ENCODE data around the gene CRYL1.

CRYL1 gene, protein sequence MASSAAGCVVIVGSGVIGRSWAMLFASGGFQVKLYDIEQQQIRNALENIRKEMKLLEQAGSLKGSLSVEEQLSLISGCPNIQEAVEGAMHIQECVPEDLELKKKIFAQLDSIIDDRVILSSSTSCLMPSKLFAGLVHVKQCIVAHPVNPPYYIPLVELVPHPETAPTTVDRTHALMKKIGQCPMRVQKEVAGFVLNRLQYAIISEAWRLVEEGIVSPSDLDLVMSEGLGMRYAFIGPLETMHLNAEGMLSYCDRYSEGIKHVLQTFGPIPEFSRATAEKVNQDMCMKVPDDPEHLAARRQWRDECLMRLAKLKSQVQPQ

GRCh38 chr13:20525601-20526544 lies at the start of gene CRYL1:
Gene CRYL1 (minus strand): TSS chr13:20525857. CDS start chr13:20525794, 63 bp downstream.
- peaks cover 8 to 21% of the 10 kb centered on the region in 2 donors for H3K27me3 Mint-ChIP-seq
- no peaks in the 10 kb centered on the region for H3K9me3 Mint-ChIP-seq
- H3K4me1 Mint-ChIP-seq: peaks cover 9 to 22% of the 10 kb centered on the region in 2 donors
- H3K36me3 Mint-ChIP-seq: no peaks in the 10 kb centered on the region
- H3K27ac Mint-ChIP-seq: peak within 1 kb of the TSS; percentile 84
- peak; percentile 88 to 90 for ATAC-seq (replicated peaks)
- DNase-seq: peak; percentile 36
- peak within 1 kb of the TSS; percentile 82 to 86 for H3K4me3 Mint-ChIP-seq

DNA sequence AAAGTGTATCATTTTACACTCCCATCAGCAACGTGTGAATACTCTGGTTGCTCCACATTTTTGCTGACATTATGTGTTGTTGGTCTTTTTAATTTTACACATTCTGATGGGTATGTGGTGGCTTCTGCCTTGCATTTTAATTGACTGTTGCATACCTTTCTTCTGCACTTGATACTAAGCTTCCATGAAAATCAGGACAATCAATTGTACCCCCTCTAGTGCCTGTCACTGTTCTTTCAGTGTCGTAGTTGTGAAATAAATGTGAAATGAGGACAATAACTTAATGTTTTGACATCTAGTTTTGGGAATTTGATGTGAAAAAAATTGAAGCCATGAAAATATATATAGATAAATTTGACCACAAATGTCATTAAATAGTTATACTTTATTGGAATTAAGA lies 48.0 kb upstream of the CRYL1 start:
- Mint-ChIP-seq H3K9me3 (peaks cover 6 to 14% of the 10 kb centered on the region in 2 donors), H3K27ac (no peak overlapping the region), H3K4me3 (no peak overlapping the region), H3K36me3 (peaks cover 32 to 35% of the 10 kb centered on the region in 2 donors), H3K27me3 (no peaks in the 10 kb centered on the region), H3K4me1 (peaks cover 2 to 8% of the 10 kb centered on the region in 2 donors)
- no peak for DNase-seq
- ATAC-seq (replicated peaks): no peak

- Mint-ChIP-seq H3K9me3 (peaks cover 6 to 12% of the 10 kb centered on the region in 2 donors), H3K4me1 (peaks cover 2 to 8% of the 10 kb centered on the region in 2 donors), H3K27ac (no peak overlapping the region), H3K36me3 (peaks cover 30 to 31% of the 10 kb centered on the region in 2 donors), H3K27me3 (no peaks in the 10 kb centered on the region), H3K4me3 (no peak overlapping the region)
- ATAC-seq (replicated peaks) (no peak), DNase-seq (no peak)
These were observed 47.5 kb upstream of the CRYL1 start for GRCh38 chr13:20573186-20573585.

DNA sequence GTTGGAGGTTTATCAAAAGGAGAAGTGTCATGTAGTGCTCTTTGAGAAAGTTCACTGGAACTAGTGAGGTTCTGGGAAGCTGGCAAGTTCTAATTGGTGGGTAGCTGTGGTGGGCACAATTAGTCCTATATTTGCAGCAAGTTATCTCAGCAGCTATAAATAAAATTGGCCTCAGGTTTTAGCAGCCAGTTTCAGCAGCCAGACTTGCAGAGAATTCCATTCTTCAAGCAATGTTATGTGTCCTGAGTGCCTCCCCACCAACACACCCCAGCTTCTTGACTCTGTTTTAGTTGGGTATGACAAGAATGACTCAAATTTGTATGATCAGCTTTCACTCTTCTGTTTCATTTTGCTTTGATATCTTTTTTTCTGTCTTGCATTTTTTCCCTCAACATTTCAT lies 46.0 kb upstream of the CRYL1 start:
- H3K4me3 Mint-ChIP-seq: no peak overlapping the region
- DNase-seq (no peak), ATAC-seq (replicated peaks) (no peak)
- peaks cover 21% of the 10 kb centered on the region in 2 donors for H3K36me3 Mint-ChIP-seq
- no peak overlapping the region for H3K27ac Mint-ChIP-seq
- no peaks in the 10 kb centered on the region for H3K27me3 Mint-ChIP-seq
- H3K4me1 Mint-ChIP-seq: peaks cover 6 to 8% of the 10 kb centered on the region in 2 donors
- H3K9me3 Mint-ChIP-seq: peaks cover 6 to 7% of the 10 kb centered on the region in 2 donors

- no peak for ATAC-seq (replicated peaks)
- peaks cover 0 to 3% of the 10 kb centered on the region in 2 donors for H3K9me3 Mint-ChIP-seq
- peaks cover 9 to 10% of the 10 kb centered on the region in 2 donors for H3K36me3 Mint-ChIP-seq
- H3K27me3 Mint-ChIP-seq: no peaks in the 10 kb centered on the region
- peaks cover 7 to 8% of the 10 kb centered on the region in 2 donors for H3K4me1 Mint-ChIP-seq
- no peak overlapping the region for H3K4me3 Mint-ChIP-seq
- no peak for DNase-seq
- H3K27ac Mint-ChIP-seq: no peak overlapping the region
These were observed 44.9 kb upstream of the CRYL1 start for GRCh38 chr13:20570517-20570916.

GRCh38 chr13:20567881-20568528 lies 42.3 kb upstream of the CRYL1 start:
- peak overlapping the region; percentile 95 to 98 for H3K4me3 Mint-ChIP-seq
- peaks cover 8 to 12% of the 10 kb centered on the region in 2 donors for H3K36me3 Mint-ChIP-seq
- ATAC-seq (replicated peaks) (no peak), DNase-seq (no peak)
- peak overlapping the region; percentile 94 for H3K27ac Mint-ChIP-seq
- H3K27me3 Mint-ChIP-seq: no peaks in the 10 kb centered on the region
- peaks cover 7 to 8% of the 10 kb centered on the region in 2 donors for H3K4me1 Mint-ChIP-seq
- H3K9me3 Mint-ChIP-seq: peaks cover 5 to 7% of the 10 kb centered on the region in 2 donors

DNA sequence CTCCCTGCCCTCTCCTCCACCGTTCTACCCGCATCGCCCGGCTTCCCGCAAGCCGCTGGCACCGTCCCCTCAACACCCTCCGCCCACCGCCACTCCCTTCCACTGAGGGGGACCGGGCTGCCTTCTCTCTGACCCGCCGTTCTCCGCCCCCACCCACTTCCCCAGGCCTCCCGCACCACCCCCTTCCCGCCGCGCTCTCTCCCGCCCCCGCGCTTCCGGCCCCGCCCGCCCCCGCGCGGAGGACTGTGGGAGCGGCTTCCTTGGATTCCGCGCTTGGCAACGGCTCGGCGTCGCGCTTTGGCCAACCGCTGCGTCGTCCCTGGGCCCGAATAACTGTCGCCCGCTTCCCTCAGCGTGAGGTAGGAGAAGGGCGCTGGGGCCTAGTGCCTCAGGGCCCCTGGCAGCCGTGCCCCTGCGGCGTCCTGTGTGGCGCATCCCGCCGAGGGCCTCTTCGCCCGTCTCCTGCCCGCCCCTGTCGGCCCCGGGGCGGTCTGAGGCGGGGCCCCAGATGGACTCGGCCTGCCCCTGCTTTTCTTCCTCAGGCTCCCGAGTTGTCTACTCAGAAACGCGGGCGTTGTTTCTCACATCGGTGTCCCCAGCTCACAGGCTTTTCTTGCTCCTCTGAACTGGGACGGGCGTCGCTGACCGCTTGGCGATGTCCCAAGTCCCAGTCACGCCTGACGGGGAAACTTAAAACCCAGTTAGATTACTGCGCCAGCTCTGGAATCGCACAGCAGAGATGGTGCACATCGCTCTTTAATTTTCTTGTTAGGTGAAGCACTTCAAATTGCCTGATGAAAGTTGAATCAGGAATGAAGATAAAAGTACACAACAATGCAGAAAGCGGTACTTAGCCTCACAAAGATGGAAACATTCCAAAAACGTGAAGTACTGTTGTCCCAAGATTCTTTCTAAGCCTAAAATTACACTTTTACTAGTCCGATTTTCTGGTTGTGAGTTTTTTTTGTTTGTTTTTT lies 41.5 kb upstream of the CRYL1 start, which contains the start of gene IFT88:
Gene IFT88 (plus strand): TSS at position 260 of the 977 bp plus-strand sequence. CDS start 7,229 bp downstream, outside the sequence.
- Mint-ChIP-seq H3K36me3 (peaks cover 8 to 9% of the 10 kb centered on the region in 2 donors), H3K27me3 (no peaks in the 10 kb centered on the region), H3K4me1 (peaks cover 7 to 8% of the 10 kb centered on the region in 2 donors), H3K9me3 (peaks cover 5 to 7% of the 10 kb centered on the region in 2 donors), H3K27ac (peak within 1 kb of the TSS; percentile 94), H3K4me3 (peak within 1 kb of the TSS; percentile 95 to 98)
- DNase-seq (peak; percentile 83), ATAC-seq (replicated peaks) (peak; percentile 88 to 89)

DNA sequence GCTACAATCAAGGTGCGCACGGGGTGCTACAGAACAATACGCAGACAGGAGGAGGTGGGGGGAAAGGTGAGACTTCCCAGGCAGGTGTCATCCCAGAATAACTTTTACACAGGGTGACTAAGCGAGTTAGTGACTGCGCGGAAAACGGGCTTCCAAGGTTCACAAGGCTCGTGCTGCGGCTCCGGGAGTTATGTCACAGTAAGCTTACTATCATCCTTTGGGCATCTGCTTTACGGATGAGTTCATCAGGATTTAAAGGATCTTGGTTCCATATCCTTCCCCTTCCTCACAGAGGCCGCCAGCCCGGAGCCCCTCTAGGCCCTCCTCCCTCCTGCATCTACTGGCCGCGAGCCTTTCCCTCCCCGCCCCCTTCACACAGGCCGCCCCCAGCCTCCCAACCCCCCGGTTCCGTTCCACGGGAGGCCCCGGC lies 40.8 kb upstream of the CRYL1 start:
- DNase-seq (no peak), ATAC-seq (replicated peaks) (peak in 1 of 2 donors; percentile 13)
- Mint-ChIP-seq H3K4me1 (peaks cover 1 to 7% of the 10 kb centered on the region in 2 donors), H3K27ac (peak overlapping the region; percentile 94), H3K36me3 (peaks cover 4 to 9% of the 10 kb centered on the region in 2 donors), H3K27me3 (no peaks in the 10 kb centered on the region), H3K4me3 (peak overlapping the region; percentile 95 to 98), H3K9me3 (peaks cover 5 to 7% of the 10 kb centered on the region in 2 donors)

DNA sequence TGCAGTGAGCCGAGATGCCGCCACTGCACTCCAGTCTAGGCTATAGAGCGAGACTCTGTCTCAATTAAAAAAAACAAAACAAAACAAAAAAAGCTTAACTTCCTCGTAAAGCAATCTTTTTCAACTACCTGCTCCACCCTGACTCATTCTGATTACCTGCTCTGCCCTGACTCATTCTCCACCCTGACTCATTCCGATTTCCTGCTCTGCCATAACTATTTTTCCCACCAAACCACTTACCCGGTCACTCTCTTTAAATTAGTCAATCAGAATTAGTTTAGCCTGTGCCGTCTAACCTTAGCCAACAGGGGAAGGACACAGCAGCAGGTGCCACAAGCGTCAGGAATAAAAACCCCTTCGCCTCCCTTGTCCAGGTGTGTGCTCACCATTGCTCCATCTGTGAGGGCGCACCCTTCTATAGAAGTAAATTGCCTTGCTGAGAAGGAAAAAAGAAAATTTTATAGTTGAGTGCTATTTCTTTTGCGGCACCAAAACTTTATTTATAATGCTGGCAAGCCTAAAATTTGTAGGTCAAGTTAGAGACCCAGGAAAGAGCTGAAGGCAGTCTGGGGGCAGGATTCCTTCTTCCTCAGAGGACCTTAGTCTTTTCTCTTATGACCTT lies 39.6 kb upstream of the CRYL1 start:
- no peak overlapping the region for H3K27ac Mint-ChIP-seq
- ATAC-seq (replicated peaks) (no peak), DNase-seq (no peak)
- peaks cover 5 to 7% of the 10 kb centered on the region in 2 donors for H3K9me3 Mint-ChIP-seq
- H3K36me3 Mint-ChIP-seq: peaks cover 4 to 9% of the 10 kb centered on the region in 2 donors
- no peak overlapping the region for H3K4me3 Mint-ChIP-seq
- H3K27me3 Mint-ChIP-seq: no peaks in the 10 kb centered on the region
- H3K4me1 Mint-ChIP-seq: peaks cover 0 to 7% of the 10 kb centered on the region in 2 donors

GRCh38 chr13:20561741-20562140 lies 36.1 kb upstream of the CRYL1 start:
- no peak for ATAC-seq (replicated peaks)
- Mint-ChIP-seq H3K9me3 (peaks cover 5 to 7% of the 10 kb centered on the region in 2 donors), H3K4me3 (no peak overlapping the region), H3K27ac (no peak overlapping the region), H3K27me3 (no peaks in the 10 kb centered on the region), H3K36me3 (peaks cover 4 to 9% of the 10 kb centered on the region in 2 donors), H3K4me1 (peaks cover 0 to 3% of the 10 kb centered on the region in 2 donors)
- no peak for DNase-seq

- Mint-ChIP-seq H3K4me3 (no peak overlapping the region), H3K27ac (no peak overlapping the region), H3K9me3 (peaks cover 0 to 5% of the 10 kb centered on the region in 2 donors), H3K27me3 (no peaks in the 10 kb centered on the region), H3K36me3 (peaks cover 2 to 5% of the 10 kb centered on the region in 2 donors), H3K4me1 (no peaks in the 10 kb centered on the region)
- DNase-seq (no peak), ATAC-seq (replicated peaks) (no peak)
These were observed 34.2 kb upstream of the CRYL1 start for GRCh38 chr13:20559659-20560356.

DNA sequence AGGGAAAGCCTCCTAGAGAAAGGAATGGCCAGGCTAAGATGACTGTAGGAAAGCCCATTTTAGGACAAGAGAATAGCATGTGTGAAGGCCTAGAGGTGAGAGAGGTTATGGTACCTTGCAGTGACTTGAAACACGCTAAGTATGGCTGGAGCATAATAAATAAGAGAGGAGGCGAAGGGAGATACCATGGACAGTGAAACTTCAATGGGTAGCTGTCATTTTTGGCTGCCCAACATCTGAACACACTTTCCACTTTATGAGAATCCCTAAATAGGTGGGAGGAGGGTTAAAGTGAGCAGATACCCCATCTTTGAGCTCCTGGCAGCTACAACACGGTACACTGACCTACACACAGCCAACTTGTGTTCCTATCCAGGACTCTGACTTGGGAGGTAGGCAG lies 33.3 kb upstream of the CRYL1 start:
- no peak for DNase-seq
- no peak overlapping the region for H3K4me3 Mint-ChIP-seq
- no peaks in the 10 kb centered on the region for H3K27me3 Mint-ChIP-seq
- H3K4me1 Mint-ChIP-seq: no peaks in the 10 kb centered on the region
- H3K9me3 Mint-ChIP-seq: no peaks in the 10 kb centered on the region
- H3K36me3 Mint-ChIP-seq: no peaks in the 10 kb centered on the region
- ATAC-seq (replicated peaks): no peak
- no peak overlapping the region for H3K27ac Mint-ChIP-seq
